Upper lobe of left lung (tissue), 6 donors: ENCODE results near the gene RING1. TPM values are rescaled to one million over a fixed set of nuclear protein-coding genes. Genes with fewer than 3 reads are reported as not detected.

Source experiments
- ATAC-seq, 2 donors: fragments of 200-7000 bp; cut with Tn5 transposase; one replicate each; pipeline ENCODE4 v1.9.1; 2022; ENCODE audit warnings: mild to moderate bottlenecking in 2 of 2, moderate library complexity in 2 of 2; ENCODE audit not compliant: low FRiP score in 2 of 2
- DNase-seq, 2 donors: peaks; one replicate each; pipeline ENCODE4 v3.0.0-alpha.2; 2019 to 2020
- H3K27ac ChIP-seq, 4 donors: fragments of 200-600 bp; sonication (generic); one replicate each; pipeline ENCODE4 v1.5.1; 2016 to 2019
- H3K27me3 ChIP-seq, 4 donors: fragments of 200-600 bp; sonication (generic); one replicate each; pipeline ENCODE4 v1.5.1; 2017 to 2019
- H3K36me3 ChIP-seq, 4 donors: fragments of 200-600 bp; sonication (generic); one replicate each; pipeline ENCODE4 v1.5.1; 2016 to 2019
- H3K4me1 ChIP-seq, 4 donors: fragments of 200-600 bp; sonication (generic); one replicate each; pipeline ENCODE4 v1.5.1; 2018 to 2019
- H3K4me3 ChIP-seq, 4 donors: fragments of 200-600 bp; sonication (generic); one replicate each; pipeline ENCODE4 v1.5.1; 2017 to 2019; ENCODE audit warnings: mild to moderate bottlenecking in 2 of 4, moderate library complexity in 1 of 4
- H3K9me3 ChIP-seq, 4 donors: fragments of 200-600 bp; sonication (generic); one replicate each; pipeline ENCODE4 v1.5.1; 2018 to 2019
- CTCF ChIP-seq, 6 experiments: fragments of 450-650 bp in 4 of 6; fragments of 200-600 bp in 2 of 6; sonication (generic) in 2 of 6; IDR thresholded peaks; one replicate each; pipeline ENCODE4 v1.5.1; 2016 to 2019; ENCODE audit warnings: antibody characterized with exemption in 6 of 6
- EP300 ChIP-seq, 4 donors: sonication (generic); formaldehyde crosslinking; IDR thresholded peaks; one replicate each; pipeline ENCODE4 v1.5.1; 2017; ENCODE audit warnings: antibody characterized with exemption in 4 of 4, control low read depth in 2 of 4
- POLR2A ChIP-seq, 4 donors: fragments of 450-650 bp; IDR thresholded peaks; one replicate each; pipeline ENCODE4 v1.5.1; 2016 to 2017; ENCODE audit warnings: antibody characterized with exemption in 4 of 4, mild to moderate bottlenecking in 2 of 4
- POLR2AphosphoS5 ChIP-seq, 2 donors: sonication (generic); formaldehyde crosslinking; IDR thresholded peaks; one replicate each; pipeline ENCODE4 v1.5.1; 2017; ENCODE audit warnings: antibody characterized with exemption in 2 of 2
- WGBS, 2 donors: methylation state at CpG; one replicate each; pipeline ENCODE4 v1.1.5; 2017 to 2018; 5-methylcytosine and 5-hydroxymethylcytosine counted together
- total RNA-seq, 6 donors: library from RNA; depleted of rRNA in 4 of 6; stranded (reverse); fragments of >200 nt in 4 of 6; gene quantifications; one replicate each; pipeline versions ENCODE4 v1.1.0 to v1.2.1, GENCODE V29; 2016 to 2021
- donor health status: DM: no; HTN: no; CAD: no; lungs with moderate emphysema.
- donor health status: DM: no; HTN: yes; CAD: no; lungs with severe emphysema.

Gene RING1
- total RNA-seq, 6 donors from 2014 or later, result 17.9 to 50.6 (median 40.4) TPM

GRCh38 chr6:33200219-33201146 is 7.8 kb upstream of the RING1 start, which contains the start of the genes RXRB and SLC39A7:
TSS of gene RXRB (minus strand) at chr6:33200665. CDS start at chr6:33200476, 189 bp downstream.
TSS of gene SLC39A7 (plus strand) at chr6:33200867. CDS start at chr6:33201246, 379 bp downstream.
- Histone ChIP-seq H3K36me3 (peaks cover 23 to 45% (median 35%) of the 10 kb centered on the region in 4 donors), H3K27ac (peak within 1 kb of the TSS; percentile 97 to 99 (median 98)), H3K4me1 (peaks cover 49 to 68% (median 53%) of the 10 kb centered on the region in 4 donors), H3K27me3 (no peaks in the 10 kb centered on the region), H3K9me3 (no peaks in the 10 kb centered on the region), H3K4me3 (peak within 1 kb of the TSS; percentile 69 to 93 (median 84))
- WGBS, 2 donors, result 1% methylated on average over 34 to 55 of the region's 68 CpGs
- DNase-seq (peak; percentile 95 to 99), ATAC-seq (peak; percentile 93)
- peak in 2 of 6 experiments; percentile 10 to 21 for TF ChIP-seq CTCF (IDR thresholded peaks at IDR 0.05)
- no peak for TF ChIP-seq EP300 (IDR thresholded peaks at IDR 0.05)
- TF ChIP-seq POLR2AphosphoS5 (IDR thresholded peaks at IDR 0.05), result peak; percentile 76 to 84
- peak in 2 of 4 donors; percentile 79 to 88 for TF ChIP-seq POLR2A (IDR thresholded peaks at IDR 0.05)

- H3K27me3 ChIP-seq, result no peaks in the 10 kb centered on the region
- ATAC-seq (peak in 1 of 2 donors; percentile 1), DNase-seq (peak in 1 of 2 donors; percentile 84)
- H3K4me3 ChIP-seq, result peak overlapping the region; percentile 69 to 93 (median 84)
- H3K36me3 ChIP-seq, result peaks cover 18 to 38% (median 29%) of the 10 kb centered on the region in 4 donors
- peaks cover 49 to 70% (median 54%) of the 10 kb centered on the region in 4 donors for H3K4me1 ChIP-seq
- H3K27ac ChIP-seq, result peak overlapping the region; percentile 97 to 99 (median 98)
- H3K9me3 ChIP-seq, result no peaks in the 10 kb centered on the region
- 0 to 7% methylated on average over 7 to 14 of the region's 14 CpGs for WGBS, 2 donors
- TF ChIP-seq EP300 (IDR thresholded peaks at IDR 0.05), result no peak
- peak in 2 of 6 experiments; percentile 23 to 32 for TF ChIP-seq CTCF (IDR thresholded peaks at IDR 0.05)
These were observed 7.2 kb upstream of the RING1 start for GRCh38 chr6:33201147-33201545.

- DNase-seq (no peak), ATAC-seq (no peak)
- peaks cover 51 to 74% (median 56%) of the 10 kb centered on the region in 4 donors for H3K4me1 ChIP-seq
- H3K27me3 ChIP-seq, result no peaks in the 10 kb centered on the region
- H3K4me3 ChIP-seq, result peak overlapping the region in 3 of 4 donors; percentile 69 to 93 (median 85)
- WGBS, 2 donors, result 82 to 91% methylated on average over 6 of the region's 6 CpGs
- H3K9me3 ChIP-seq, result no peaks in the 10 kb centered on the region
- peak overlapping the region in 2 of 4 donors; percentile 97 to 99 for H3K27ac ChIP-seq
- TF ChIP-seq EP300 (IDR thresholded peaks at IDR 0.05), result no peak
- H3K36me3 ChIP-seq, result peaks cover 12 to 30% (median 21%) of the 10 kb centered on the region in 4 donors
These were observed 6.4 kb upstream of the RING1 start for GRCh38 chr6:33201935-33202334.

GRCh38 chr6:33202799-33203198 is 5.5 kb upstream of the RING1 start:
- Histone ChIP-seq H3K9me3 (no peaks in the 10 kb centered on the region), H3K4me3 (no peak overlapping the region), H3K4me1 (peaks cover 56 to 79% (median 59%) of the 10 kb centered on the region in 4 donors), H3K27me3 (no peaks in the 10 kb centered on the region), H3K27ac (no peak overlapping the region), H3K36me3 (peaks cover 9 to 22% (median 19%) of the 10 kb centered on the region in 4 donors)
- ATAC-seq (no peak), DNase-seq (no peak)
- WGBS, 2 donors, result 79 to 93% methylated on average over 6 of the region's 6 CpGs
- TF ChIP-seq POLR2AphosphoS5 (IDR thresholded peaks at IDR 0.05) (no peak), POLR2A (IDR thresholded peaks at IDR 0.05) (no peak), EP300 (IDR thresholded peaks at IDR 0.05) (no peak), CTCF (IDR thresholded peaks at IDR 0.05) (no peak)

- TF ChIP-seq POLR2AphosphoS5 (IDR thresholded peaks at IDR 0.05) (no peak), CTCF (IDR thresholded peaks at IDR 0.05) (no peak), POLR2A (IDR thresholded peaks at IDR 0.05) (no peak), EP300 (IDR thresholded peaks at IDR 0.05) (no peak)
- WGBS, 2 donors, result 89 to 90% methylated on average over 4 to 7 of the region's 7 CpGs
- Histone ChIP-seq H3K9me3 (no peaks in the 10 kb centered on the region), H3K4me1 (peaks cover 49 to 73% (median 51%) of the 10 kb centered on the region in 4 donors), H3K27ac (no peak overlapping the region), H3K36me3 (peaks cover 9 to 22% (median 19%) of the 10 kb centered on the region in 4 donors), H3K4me3 (no peak overlapping the region), H3K27me3 (no peaks in the 10 kb centered on the region)
- DNase-seq, result no peak
- no peak for ATAC-seq
These were observed 4.7 kb upstream of the RING1 start for GRCh38 chr6:33203443-33204164.
